Lower leg skin (tissue), 4 donors: Measurements from ENCODE around the gene THSD7B. TPM values are rescaled to one million over a fixed set of nuclear protein-coding genes. Genes with fewer than 3 reads are reported as not detected.

Experiments used
- DNase-seq, 2 donors: peaks; one replicate each; pipeline ENCODE4 v3.0.0-alpha.2; 2019; ENCODE audit warnings: low spot score in 2 of 2
- H3K4me3 ChIP-seq: fragments of 200-600 bp; sonication (generic); 2 replicates; pipeline ENCODE4 v1.5.1; 2017; ENCODE audit warnings: mild to moderate bottlenecking, low read depth; ENCODE audit not compliant: poor library complexity, severe bottlenecking
- CTCF ChIP-seq, 3 donors: fragments of 450-650 bp; IDR thresholded peaks; one replicate each; pipeline ENCODE4 v1.5.1; 2016; ENCODE audit warnings: antibody characterized with exemption in 3 of 3, mild to moderate bottlenecking in 3 of 3, moderate library complexity in 2 of 3
- POLR2A ChIP-seq, 2 donors: fragments of 450-650 bp; IDR thresholded peaks; one replicate each; pipeline ENCODE4 v1.6.1; 2016 to 2017; ENCODE audit warnings: antibody characterized with exemption in 2 of 2, mild to moderate bottlenecking in 1 of 2, moderate library complexity in 1 of 2
- WGBS, 2 donors: methylation state at CpG; one replicate each; pipeline ENCODE4 v1.1.5; 2018; 5-methylcytosine and 5-hydroxymethylcytosine counted together
- intact Hi-C: fragments of 100-400 bp; cut with DNase I; formaldehyde crosslinking; loops from one replicate; pipeline ENCODE4 v1.15.0; 2023; ENCODE audit warnings: low total_unique reads
- total RNA-seq, 4 donors: library from RNA; depleted of rRNA; stranded (reverse); fragments of >200 nt; gene quantifications; one replicate each; pipeline ENCODE4 v1.1.0, GENCODE V29; 2016

THSD7B gene
- total RNA-seq, 4 donors from 2014 or later = not detected

- TF ChIP-seq POLR2A (IDR thresholded peaks at IDR 0.05) (no peak), CTCF (IDR thresholded peaks at IDR 0.05) (no peak)
These were observed 441.7 kb downstream of the THSD7B start for GRCh38 chr2:137207030-137207429.

GRCh38 chr2:137208431-137208891 lies 443.1 kb downstream of the THSD7B start:
- H3K4me3 ChIP-seq = no peak overlapping the region
- intact Hi-C loops = no loop called here
- DNase-seq = no peak
- TF ChIP-seq POLR2A (IDR thresholded peaks at IDR 0.05) (no peak), CTCF (IDR thresholded peaks at IDR 0.05) (no peak)
- 68 to 78% methylated on average over 2 of the region's 2 CpGs for WGBS, 2 donors

More at GRCh38 chr2:137207030-137207429, 441.7 kb downstream of the THSD7B start:
- intact Hi-C loops = no loop called here
- no peak overlapping the region for H3K4me3 ChIP-seq
- DNase-seq = no peak
- WGBS, 2 donors = 57 to 59% methylated on average over 1 of the region's 1 CpG

GRCh38 chr2:137210039-137210438 lies 444.7 kb downstream of the THSD7B start:
- no peak overlapping the region for H3K4me3 ChIP-seq
- TF ChIP-seq POLR2A (IDR thresholded peaks at IDR 0.05) (no peak), CTCF (IDR thresholded peaks at IDR 0.05) (no peak)
- intact Hi-C loops = no loop called here
- DNase-seq = no peak

- DNase-seq = no peak
- TF ChIP-seq CTCF (IDR thresholded peaks at IDR 0.05) = no peak
- no peak for TF ChIP-seq POLR2A (IDR thresholded peaks at IDR 0.05)
- 93 to 96% methylated on average over 1 of the region's 1 CpG for WGBS, 2 donors
- no peak overlapping the region for H3K4me3 ChIP-seq
- intact Hi-C loops = no loop called here
These were observed 446.4 kb downstream of the THSD7B start for GRCh38 chr2:137211761-137212160.

- WGBS, 2 donors = 41 to 46% methylated on average over 1 of the region's 1 CpG
- intact Hi-C loops = no loop called here
- no peak overlapping the region for H3K4me3 ChIP-seq
- TF ChIP-seq CTCF (IDR thresholded peaks at IDR 0.05) (no peak), POLR2A (IDR thresholded peaks at IDR 0.05) (no peak)
- no peak for DNase-seq
These were observed 455.2 kb downstream of the THSD7B start for GRCh38 chr2:137220438-137220993.
